T-cell (primary cell): Measurements from ENCODE around the gene ADH4. TPM values are rescaled to one million over a fixed set of nuclear protein-coding genes. Genes with fewer than 3 reads are reported as not detected.
"Not testable (repeated sequence)": the region's sequence is repeated elsewhere in the genome, so short reads cannot be mapped to it uniquely, and the experiment has no call there.

ENCODE experiments used
- ATAC-seq, 4 experiments: fragments of 200-7000 bp in 3 of 4; fragments of 150-1000 bp in 1 of 4; cut with Tn5 transposase; replicated peaks in 1 of 4; 1 replicate in 3 of 4; 2 replicates in 1 of 4; pipeline ENCODE4 v1.10.0; 2021; ENCODE audit warnings: moderate library complexity in 3 of 4, mild to moderate bottlenecking in 2 of 4, moderate number of reproducible peaks in 1 of 4
- CTCF ChIA-PET, 2 donors: fragments of 300-600 bp; sonication (Branson Sonifier 250); formaldehyde crosslinking; loops; one replicate each; lab custom pipeline; 2022; ENCODE audit warnings: antibody characterized with exemption in 2 of 2; lab: Charles Lee
- POLR2A ChIA-PET, 2 donors: fragments of 300-600 bp; sonication (Branson Sonifier 250); formaldehyde crosslinking; loops; one replicate each; lab custom pipeline; 2022; ENCODE audit warnings: antibody characterized with exemption in 2 of 2; lab: Charles Lee
- DNase-seq, 35 experiments: peaks; one replicate each; pipeline versions ENCODE4 v3.0.0 to v3.0.0-alpha.2; 2013 to 2023
- H3K27ac ChIP-seq: one replicate; pipeline ENCODE4 v1.5.1; 2013; ENCODE audit warnings: low read length
- H3K27me3 ChIP-seq, 2 experiments: replicated peaks in 1 of 2; 1 replicate in 1 of 2; 2 replicates in 1 of 2; pipeline versions ENCODE4 v1.6.1 to v1.7.0; 2013; ENCODE audit warnings: low read length in 1 of 2, mixed read lengths in 1 of 2; ENCODE audit not compliant: control insufficient read depth in 2 of 2, insufficient read depth in 2 of 2; ENCODE audit errors: extremely low read depth in 1 of 2
- H3K36me3 ChIP-seq, 2 donors: 1 replicate in 1 of 2; 2 replicates in 1 of 2; pipeline versions ENCODE4 v1.6.1 to v1.7.0; 2013; ENCODE audit warnings: low read length in 1 of 2; ENCODE audit not compliant: control insufficient read depth in 2 of 2, insufficient read depth in 1 of 2; ENCODE audit errors: extremely low read depth in 1 of 2
- H3K4me1 ChIP-seq, 2 experiments: 1 replicate in 1 of 2; 2 replicates in 1 of 2; pipeline versions ENCODE4 v1.6.1 to v1.7.0; 2013; ENCODE audit warnings: low read length in 2 of 2, mixed read lengths in 1 of 2; ENCODE audit not compliant: insufficient read depth in 2 of 2, control insufficient read depth in 1 of 2; ENCODE audit errors: extremely low read depth in 1 of 2
- H3K4me3 ChIP-seq, 2 donors: 1 replicate in 1 of 2; 2 replicates in 1 of 2; pipeline versions ENCODE4 v1.5.1 to v1.7.0; 2013; ENCODE audit warnings: mild to moderate bottlenecking in 2 of 2, low read length in 1 of 2, moderate library complexity in 1 of 2; ENCODE audit not compliant: control insufficient read depth in 1 of 2; ENCODE audit errors: extremely low read depth in 1 of 2
- H3K9me3 ChIP-seq: 2 replicates; pipeline ENCODE4 v1.7.0; 2013
- H3K27ac Mint-ChIP-seq, 2 donors: one replicate each; pipeline ENCODE4 v1.8.0; 2020 to 2021; ENCODE audit warnings: mild to moderate bottlenecking in 2 of 2, mixed read lengths in 2 of 2
- H3K27me3 Mint-ChIP-seq, 2 donors: one replicate each; pipeline ENCODE4 v1.8.0; 2021 to 2022; ENCODE audit warnings: mixed read lengths in 2 of 2
- H3K36me3 Mint-ChIP-seq: one replicate; pipeline ENCODE4 v1.8.0; 2021; ENCODE audit warnings: mixed read lengths
- H3K4me1 Mint-ChIP-seq, 3 donors: one replicate each; pipeline ENCODE4 v1.8.0; 2020 to 2022; ENCODE audit warnings: mixed read lengths in 3 of 3, mild to moderate bottlenecking in 1 of 3
- H3K4me3 Mint-ChIP-seq, 3 donors: one replicate each; pipeline ENCODE4 v1.8.0; 2020 to 2022; ENCODE audit warnings: mild to moderate bottlenecking in 3 of 3, mixed read lengths in 3 of 3, moderate library complexity in 3 of 3
- H3K9me3 Mint-ChIP-seq, 3 donors: one replicate each; pipeline ENCODE4 v1.8.0; 2020 to 2022; ENCODE audit warnings: mixed read lengths in 3 of 3
- WGBS: methylation state at CpG from one replicate; pipeline ENCODE4 v1.1.5; 2013; ENCODE audit warnings: missing lambda C conversion rate; ENCODE audit not compliant: insufficient coverage; 5-methylcytosine and 5-hydroxymethylcytosine counted together
- total RNA-seq, 35 experiments: library from RNA in 6 of 35; stranded (reverse) in 6 of 35; fragments of 120-200 nt in 1 of 35; gene quantifications; one replicate each; pipeline versions ENCODE4 v1.2.1 to v1.2.4 and lab custom pipeline; 2013 to 2026

The ADH4 gene
- total RNA-seq, result under 1 TPM in 2 of 5 donors, not detected in 3; 0.33 to 0.64 TPM
- not detected for total RNA-seq (2013)
- total RNA-seq (lab: John Stamatoyannopoulos, UW), result 0 to 0.04 (median 0) reads per million in 29 experiments

DNA sequence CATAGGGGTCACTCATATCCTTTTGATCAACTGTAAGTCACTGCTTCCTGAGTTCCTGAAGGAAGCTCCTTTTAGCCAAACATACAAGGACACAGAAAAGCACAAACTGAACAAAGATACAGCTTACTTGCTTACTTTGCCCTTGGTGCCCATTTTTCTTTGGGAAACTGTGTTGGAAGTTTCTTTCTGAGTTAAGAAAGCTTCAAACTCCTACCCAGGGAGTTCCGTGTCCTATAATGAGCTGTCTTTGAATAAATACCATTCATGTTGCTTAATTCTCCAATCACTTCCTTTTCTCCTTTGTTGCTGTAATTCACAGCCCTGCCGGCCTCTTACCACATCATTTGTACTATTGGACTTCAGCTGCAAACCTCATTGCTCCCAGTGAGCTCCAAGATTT, at the start of gene ADH4:
TSS of gene ADH4 (minus strand) at position 228 of the 400 bp plus-strand sequence. CDS start at position 153, 75 bp downstream.
- Mint-ChIP-seq H3K27me3 (no peaks in the 10 kb centered on the region), H3K4me1 (no peaks in the 10 kb centered on the region), H3K36me3 (no peaks in the 10 kb centered on the region), H3K9me3 (no peaks in the 10 kb centered on the region), H3K4me3 (no peak within 1 kb of the TSS), H3K27ac (no peak within 1 kb of the TSS)
- CTCF ChIA-PET, result interaction anchor here in 1 of 2 donors (0.6 to 1.0 kb wide), 4 partner anchors 14 to 1241 kb away, joined by 3 read pairs; no protein-coding TSS in a partner anchor
- Histone ChIP-seq H3K9me3 (no peaks in the 10 kb centered on the region), H3K27me3 (no peaks in the 10 kb centered on the region), H3K4me3 (no peak within 1 kb of the TSS), H3K4me1 (no peaks in the 10 kb centered on the region), H3K27ac (no peak within 1 kb of the TSS), H3K36me3 (no peaks in the 10 kb centered on the region)
- DNase-seq (no peak), ATAC-seq (no peak)
- POLR2A ChIA-PET, result no interaction called here
- WGBS, result 40% methylated on average over 1 of the region's 2 CpGs

DNA sequence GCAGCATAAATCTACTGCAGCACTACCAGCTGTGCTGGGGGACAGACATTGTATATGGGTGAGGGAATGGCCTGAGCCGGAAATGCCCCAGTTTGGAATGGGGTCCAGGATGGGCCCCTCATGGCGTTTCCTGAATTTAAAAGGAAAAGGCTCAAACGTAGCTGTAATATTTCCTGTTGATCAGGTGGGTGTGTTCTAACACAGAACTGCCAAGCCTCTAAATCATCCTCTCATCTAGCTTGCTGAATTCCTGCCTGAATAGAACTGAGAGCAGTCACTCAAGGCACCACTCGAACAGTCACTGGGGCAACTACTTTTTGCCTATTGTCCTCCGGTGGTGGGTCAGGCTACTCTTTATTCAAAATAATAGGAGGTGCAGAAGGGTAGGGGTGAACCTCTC, 46.2 kb upstream of the ADH4 start:
- CTCF ChIA-PET, result no interaction called here
- Histone ChIP-seq H3K27ac (no peak overlapping the region), H3K27me3 (peaks cover 0 to 3% of the 10 kb centered on the region in 2 experiments), H3K9me3 (no peaks in the 10 kb centered on the region), H3K4me1 (no peaks in the 10 kb centered on the region), H3K4me3 (no peak overlapping the region), H3K36me3 (no peaks in the 10 kb centered on the region)
- peaks cover 15 to 46% (median 24%) of the 10 kb centered on the region in 3 donors for H3K9me3 Mint-ChIP-seq
- no peak overlapping the region for H3K27ac Mint-ChIP-seq
- H3K4me3 Mint-ChIP-seq, result no peak overlapping the region
- no peak for ATAC-seq
- H3K27me3 Mint-ChIP-seq, result peaks cover 0 to under 1% of the 10 kb centered on the region in 2 donors
- no CpG with 5 or more reads among the region's 5 CpGs for WGBS
- DNase-seq, result no peak
- POLR2A ChIA-PET, result no interaction called here
- H3K36me3 Mint-ChIP-seq, result peaks cover 6% of the 10 kb centered on the region
- H3K4me1 Mint-ChIP-seq, result no peaks in the 10 kb centered on the region

DNA sequence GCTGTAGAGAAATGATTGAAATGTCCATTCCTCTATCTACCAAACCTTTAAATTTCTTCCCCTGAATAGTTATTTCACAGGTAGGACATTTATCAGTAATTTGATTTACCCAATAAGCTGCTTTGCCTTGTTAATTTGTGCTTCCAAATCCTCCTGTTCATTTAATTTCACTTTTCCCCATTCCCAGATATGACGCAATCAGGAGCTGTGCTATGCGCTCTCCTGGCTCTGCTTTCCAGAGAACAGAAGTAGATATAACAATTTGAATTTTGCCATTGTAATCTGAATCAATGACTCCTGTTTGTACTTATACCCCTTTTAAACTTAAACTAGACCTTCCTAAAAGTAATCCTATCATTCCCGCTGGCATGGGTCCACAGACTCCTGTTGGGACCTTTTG, 45.8 kb upstream of the ADH4 start:
- H3K36me3 Mint-ChIP-seq, H3K27ac ChIP-seq, H3K36me3 ChIP-seq, H3K4me3 ChIP-seq, H3K4me1 Mint-ChIP-seq, POLR2A ChIA-PET, ATAC-seq, H3K9me3 ChIP-seq, H3K27me3 ChIP-seq, DNase-seq, H3K27me3 Mint-ChIP-seq, CTCF ChIA-PET, H3K4me3 Mint-ChIP-seq, H3K27ac Mint-ChIP-seq, H3K4me1 ChIP-seq: not testable (repeated sequence)
- H3K9me3 Mint-ChIP-seq, result peaks cover 20 to 50% (median 24%) of the 10 kb centered on the region in 3 donors
- no CpG with 5 or more reads among the region's 3 CpGs for WGBS

DNA sequence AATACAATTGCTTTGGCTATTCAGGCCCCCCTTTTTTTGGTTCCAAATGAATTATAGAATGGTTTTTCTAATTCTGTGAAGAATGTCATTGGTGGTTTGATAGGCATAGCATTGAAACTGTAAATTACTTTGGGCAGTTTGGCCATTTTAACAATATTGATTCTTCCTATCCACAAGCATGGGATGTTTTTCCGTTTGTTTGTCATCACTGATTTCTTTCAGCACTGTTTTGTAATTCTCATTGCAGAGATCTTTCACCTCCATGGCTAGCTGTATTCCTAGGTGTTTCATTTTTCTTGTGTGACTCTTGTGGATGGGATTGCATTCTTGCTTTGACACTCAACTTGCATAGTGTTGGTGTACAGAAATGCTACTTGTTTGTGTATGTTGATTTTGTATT, 41.9 kb upstream of the ADH4 start:
- no peak overlapping the region for H3K4me3 ChIP-seq
- H3K9me3 Mint-ChIP-seq, result peaks cover 15 to 42% (median 33%) of the 10 kb centered on the region in 3 donors
- no peaks in the 10 kb centered on the region for H3K36me3 ChIP-seq
- peaks cover 6% of the 10 kb centered on the region for H3K36me3 Mint-ChIP-seq
- no peak overlapping the region for H3K27ac ChIP-seq
- no peak overlapping the region for H3K27ac Mint-ChIP-seq
- no peak overlapping the region for H3K4me3 Mint-ChIP-seq
- H3K9me3 ChIP-seq, result no peaks in the 10 kb centered on the region
- peaks cover 0 to 2% of the 10 kb centered on the region in 2 donors for H3K27me3 Mint-ChIP-seq
- WGBS, result no CpG with 5 or more reads among the region's 1 CpG
- no peak for DNase-seq
- ChIA-PET CTCF (no interaction called here), POLR2A (no interaction called here)
- ATAC-seq, result no peak
- H3K27me3 ChIP-seq, result peaks cover 0 to 3% of the 10 kb centered on the region in 2 experiments
- no peaks in the 10 kb centered on the region for H3K4me1 ChIP-seq
- H3K4me1 Mint-ChIP-seq, result no peaks in the 10 kb centered on the region

DNA sequence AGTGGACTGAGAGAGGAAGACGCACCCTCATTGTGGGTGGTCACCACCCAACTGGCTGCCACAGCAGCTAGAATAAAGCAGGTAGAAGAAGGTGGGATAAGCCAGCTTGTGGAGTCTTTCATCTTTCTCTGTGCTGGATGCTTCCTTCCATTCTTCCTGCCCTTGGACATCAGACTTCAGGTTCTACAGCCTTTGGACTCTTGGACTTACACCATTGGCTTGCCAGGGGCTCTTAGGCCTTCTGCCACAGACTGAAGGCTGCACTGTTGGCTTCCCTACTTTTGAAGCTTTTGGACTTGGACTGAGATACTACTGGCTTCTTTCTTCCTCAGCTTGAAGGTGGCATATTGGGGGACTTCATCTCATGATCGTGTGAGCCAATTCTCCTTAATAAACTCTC, 41.5 kb upstream of the ADH4 start:
- Mint-ChIP-seq H3K27ac (no peak overlapping the region), H3K9me3 (peaks cover 11 to 38% (median 34%) of the 10 kb centered on the region in 3 donors), H3K4me1 (no peaks in the 10 kb centered on the region), H3K27me3 (peaks cover 0 to 2% of the 10 kb centered on the region in 2 donors), H3K36me3 (peaks cover 6% of the 10 kb centered on the region), H3K4me3 (no peak overlapping the region)
- ChIA-PET POLR2A (no interaction called here), CTCF (no interaction called here)
- Histone ChIP-seq H3K27ac (no peak overlapping the region), H3K27me3 (peaks cover 0 to 3% of the 10 kb centered on the region in 2 experiments), H3K9me3 (no peaks in the 10 kb centered on the region), H3K36me3 (no peaks in the 10 kb centered on the region), H3K4me3 (no peak overlapping the region), H3K4me1 (no peaks in the 10 kb centered on the region)
- WGBS, result 83% methylated on average over 1 of the region's 2 CpGs
- ATAC-seq (no peak), DNase-seq (no peak)

DNA sequence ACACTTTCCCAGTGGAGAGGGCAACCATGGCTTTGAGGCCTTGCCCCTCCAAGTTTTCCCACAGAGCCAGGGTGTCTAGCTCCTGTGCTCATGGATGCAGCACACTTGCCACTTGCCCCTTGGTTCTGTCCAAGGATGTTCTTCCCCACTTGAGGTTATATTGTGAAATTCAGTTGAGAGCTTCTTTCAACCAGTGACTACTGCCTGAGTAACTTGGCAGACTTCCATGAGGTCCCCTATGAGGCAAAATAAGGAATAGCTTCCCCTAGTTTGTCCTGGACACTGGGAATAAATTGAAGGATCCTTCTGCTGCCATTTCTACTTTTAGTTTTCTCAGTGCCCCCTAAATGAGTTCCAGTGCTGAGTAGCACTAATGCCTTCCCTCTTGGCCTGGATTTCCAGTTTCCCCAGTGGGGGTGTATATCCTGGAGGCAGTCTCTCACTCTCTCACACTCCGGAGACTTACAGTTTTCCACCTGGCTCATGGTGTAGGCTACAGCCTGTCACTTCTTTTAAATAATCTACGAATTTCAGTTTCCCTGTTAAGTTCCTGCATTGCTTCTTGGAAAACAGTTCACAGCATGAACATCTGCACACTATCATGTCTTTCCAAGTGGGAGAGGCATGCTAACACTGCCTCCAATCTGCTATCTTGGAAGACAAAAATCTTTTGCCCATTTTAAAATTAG, 36.4 kb upstream of the ADH4 start:
- Mint-ChIP-seq H3K9me3 (peaks cover 10 to 33% (median 20%) of the 10 kb centered on the region in 3 donors), H3K4me3 (no peak overlapping the region), H3K27me3 (peaks cover 0 to 2% of the 10 kb centered on the region in 2 donors), H3K36me3 (peaks cover 2% of the 10 kb centered on the region), H3K4me1 (no peaks in the 10 kb centered on the region), H3K27ac (no peak overlapping the region)
- CTCF ChIA-PET, result interaction anchor here in 1 of 2 donors (1.3 kb wide), 1 partner anchor 19 kb away, joined by 3 read pairs; no protein-coding TSS in a partner anchor
- Histone ChIP-seq H3K4me3 (no peak overlapping the region), H3K4me1 (no peaks in the 10 kb centered on the region), H3K36me3 (no peaks in the 10 kb centered on the region), H3K27me3 (no peaks in the 10 kb centered on the region), H3K27ac (no peak overlapping the region), H3K9me3 (no peaks in the 10 kb centered on the region)
- POLR2A ChIA-PET, result no interaction called here
- no peak for DNase-seq
- no peak for ATAC-seq
- 67% methylated on average over 1 of the region's 2 CpGs for WGBS
